ENCODE data around the gene TEC.

- TF ChIP-seq CTCF (IDR thresholded peaks at IDR 0.05) (no peak), EZH2phosphoT487 (IDR thresholded peaks at IDR 0.05) (no peak)
These were observed 100.0 kb downstream of the TEC start for GRCh38 chr4:48169636-48170035.

Data from neural progenitor cell (in vitro differentiated cells).